ENCODE results near the gene CPA1.
A peak's percentile ranks its signal among the peaks of the same experiment; 100 is the strongest.

CPA1 gene

DNA sequence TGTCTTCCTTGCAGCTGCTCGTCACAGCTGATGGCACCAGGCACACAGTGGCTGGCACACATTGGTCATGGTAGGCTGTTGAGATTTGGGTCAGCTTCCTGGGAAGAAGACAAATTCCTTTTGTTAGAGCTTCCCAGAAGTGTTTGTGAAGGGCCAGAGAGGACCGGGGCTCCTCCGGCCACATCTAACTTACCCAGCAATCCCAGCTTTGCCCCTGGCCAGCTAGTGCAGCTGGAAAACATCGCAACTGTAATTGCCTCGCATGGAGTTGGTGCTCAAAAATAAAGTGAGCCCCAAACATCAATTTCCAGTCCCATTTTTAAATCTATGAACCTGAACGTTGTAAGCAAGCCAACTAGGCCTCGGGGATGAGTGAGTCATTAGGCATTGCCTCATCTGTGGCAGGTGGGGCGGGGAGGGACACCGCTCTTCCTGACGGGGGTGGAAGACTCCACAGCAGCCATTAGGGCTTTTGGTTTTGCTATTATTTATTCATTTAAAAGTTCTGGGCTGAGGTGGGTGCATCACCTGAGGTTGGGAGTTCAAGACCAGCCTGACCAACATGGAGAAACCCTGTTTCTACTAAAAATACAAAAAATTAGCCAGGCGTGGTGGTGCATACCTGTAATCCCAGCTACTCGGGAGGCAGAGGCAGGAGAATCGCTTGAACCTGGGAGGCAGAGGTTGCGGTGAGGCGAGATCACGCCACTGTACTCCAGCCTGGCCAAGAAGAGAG is 23.2 kb upstream of the CPA1 start (continued):
- TF ChIP-seq ZNF626 (tag by site-specific recombination; IDR thresholded peaks at IDR 0.05) (no peak), BCL11A (tag by site-specific recombination; IDR thresholded peaks at IDR 0.05; ENCODE audit: low read depth) (no peak), ZNF214 (tag by site-specific recombination; IDR thresholded peaks at IDR 0.05; ENCODE audit: borderline replicate concordance) (no peak), ZNF624 (tag by site-specific recombination; IDR thresholded peaks at IDR 0.05) (no peak), OVOL3 (tag by site-specific recombination; IDR thresholded peaks at IDR 0.05) (no peak), ZNF37A (tag by site-specific recombination; IDR thresholded peaks at IDR 0.05) (no peak), PRDM1 (tag by site-specific recombination; IDR thresholded peaks at IDR 0.05) (no peak), ZNF239 (tag by site-specific recombination; IDR thresholded peaks at IDR 0.05) (no peak), ZBTB21 (tag by site-specific recombination; IDR thresholded peaks at IDR 0.05) (no peak), ZNF248 (tag by site-specific recombination; IDR thresholded peaks at IDR 0.05) (no peak), ZIC2 (tag by site-specific recombination; IDR thresholded peaks at IDR 0.05) (no peak), ZNF837 (tag by site-specific recombination; IDR thresholded peaks at IDR 0.05) (no peak), KLF8 (tag by site-specific recombination; IDR thresholded peaks at IDR 0.05) (0 out of 2 replicates have a peak, but pooled peaks have one; percentile 48), HOXD13 (CRISPR knock-in tag; IDR thresholded peaks at IDR 0.05; ENCODE audit: borderline replicate concordance) (no peak), ZNF785 (tag by site-specific recombination; IDR thresholded peaks at IDR 0.05) (no peak), ZNF184 (tag by site-specific recombination; IDR thresholded peaks at IDR 0.05) (0 out of 2 replicates have a peak, but pooled peaks have one; percentile 59), ZNF530 (tag by site-specific recombination; IDR thresholded peaks at IDR 0.05; ENCODE audit: low read depth) (no peak), ZNF133 (tag by site-specific recombination; IDR thresholded peaks at IDR 0.05) (no peak), ZBTB20 (tag by site-specific recombination; IDR thresholded peaks at IDR 0.05) (no peak)
- TF ChIP-seq, protein P1, sequence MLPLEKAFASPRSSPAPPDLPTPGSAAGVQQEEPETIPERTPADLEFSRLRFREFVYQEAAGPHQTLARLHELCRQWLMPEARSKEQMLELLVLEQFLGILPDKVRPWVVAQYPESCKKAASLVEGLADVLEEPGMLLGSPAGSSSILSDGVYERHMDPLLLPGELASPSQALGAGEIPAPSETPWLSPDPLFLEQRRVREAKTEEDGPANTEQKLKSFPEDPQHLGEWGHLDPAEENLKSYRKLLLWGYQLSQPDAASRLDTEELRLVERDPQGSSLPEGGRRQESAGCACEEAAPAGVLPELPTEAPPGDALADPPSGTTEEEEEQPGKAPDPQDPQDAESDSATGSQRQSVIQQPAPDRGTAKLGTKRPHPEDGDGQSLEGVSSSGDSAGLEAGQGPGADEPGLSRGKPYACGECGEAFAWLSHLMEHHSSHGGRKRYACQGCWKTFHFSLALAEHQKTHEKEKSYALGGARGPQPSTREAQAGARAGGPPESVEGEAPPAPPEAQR (tag by site-specific recombination; IDR thresholded peaks at IDR 0.05), result no peak
- TF ChIP-seq, protein P2, sequence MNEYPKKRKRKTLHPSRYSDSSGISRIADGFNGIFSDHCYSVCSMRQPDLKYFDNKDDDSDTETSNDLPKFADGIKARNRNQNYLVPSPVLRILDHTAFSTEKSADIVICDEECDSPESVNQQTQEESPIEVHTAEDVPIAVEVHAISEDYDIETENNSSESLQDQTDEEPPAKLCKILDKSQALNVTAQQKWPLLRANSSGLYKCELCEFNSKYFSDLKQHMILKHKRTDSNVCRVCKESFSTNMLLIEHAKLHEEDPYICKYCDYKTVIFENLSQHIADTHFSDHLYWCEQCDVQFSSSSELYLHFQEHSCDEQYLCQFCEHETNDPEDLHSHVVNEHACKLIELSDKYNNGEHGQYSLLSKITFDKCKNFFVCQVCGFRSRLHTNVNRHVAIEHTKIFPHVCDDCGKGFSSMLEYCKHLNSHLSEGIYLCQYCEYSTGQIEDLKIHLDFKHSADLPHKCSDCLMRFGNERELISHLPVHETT (tag by site-specific recombination; IDR thresholded peaks at IDR 0.05), result peak; percentile 16; the same call in 1 of the 2 replicates
- TF ChIP-seq, protein P3, sequence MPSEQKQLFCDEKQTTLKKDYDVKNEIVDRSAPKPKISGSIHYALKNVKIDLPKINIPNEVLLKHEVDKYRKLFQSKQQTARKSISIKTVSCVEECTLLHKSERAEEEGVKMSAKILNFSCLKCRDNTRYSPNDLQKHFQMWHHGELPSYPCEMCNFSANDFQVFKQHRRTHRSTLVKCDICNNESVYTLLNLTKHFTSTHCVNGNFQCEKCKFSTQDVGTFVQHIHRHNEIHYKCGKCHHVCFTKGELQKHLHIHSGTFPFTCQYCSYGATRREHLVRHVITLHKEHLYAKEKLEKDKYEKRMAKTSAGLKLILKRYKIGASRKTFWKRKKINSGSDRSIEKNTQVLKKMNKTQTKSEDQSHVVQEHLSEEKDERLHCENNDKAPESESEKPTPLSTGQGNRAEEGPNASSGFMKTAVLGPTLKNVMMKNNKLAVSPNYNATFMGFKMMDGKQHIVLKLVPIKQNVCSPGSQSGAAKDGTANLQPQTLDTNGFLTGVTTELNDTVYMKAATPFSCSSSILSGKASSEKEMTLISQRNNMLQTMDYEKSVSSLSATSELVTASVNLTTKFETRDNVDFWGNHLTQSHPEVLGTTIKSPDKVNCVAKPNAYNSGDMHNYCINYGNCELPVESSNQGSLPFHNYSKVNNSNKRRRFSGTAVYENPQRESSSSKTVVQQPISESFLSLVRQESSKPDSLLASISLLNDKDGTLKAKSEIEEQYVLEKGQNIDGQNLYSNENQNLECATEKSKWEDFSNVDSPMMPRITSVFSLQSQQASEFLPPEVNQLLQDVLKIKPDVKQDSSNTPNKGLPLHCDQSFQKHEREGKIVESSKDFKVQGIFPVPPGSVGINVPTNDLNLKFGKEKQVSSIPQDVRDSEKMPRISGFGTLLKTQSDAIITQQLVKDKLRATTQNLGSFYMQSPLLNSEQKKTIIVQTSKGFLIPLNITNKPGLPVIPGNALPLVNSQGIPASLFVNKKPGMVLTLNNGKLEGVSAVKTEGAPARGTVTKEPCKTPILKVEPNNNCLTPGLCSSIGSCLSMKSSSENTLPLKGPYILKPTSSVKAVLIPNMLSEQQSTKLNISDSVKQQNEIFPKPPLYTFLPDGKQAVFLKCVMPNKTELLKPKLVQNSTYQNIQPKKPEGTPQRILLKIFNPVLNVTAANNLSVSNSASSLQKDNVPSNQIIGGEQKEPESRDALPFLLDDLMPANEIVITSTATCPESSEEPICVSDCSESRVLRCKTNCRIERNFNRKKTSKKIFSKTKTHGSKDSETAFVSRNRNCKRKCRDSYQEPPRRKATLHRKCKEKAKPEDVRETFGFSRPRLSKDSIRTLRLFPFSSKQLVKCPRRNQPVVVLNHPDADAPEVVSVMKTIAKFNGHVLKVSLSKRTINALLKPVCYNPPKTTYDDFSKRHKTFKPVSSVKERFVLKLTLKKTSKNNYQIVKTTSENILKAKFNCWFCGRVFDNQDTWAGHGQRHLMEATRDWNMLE (tag by site-specific recombination; conservative IDR thresholded peaks at IDR 0.05; ENCODE audit: low read depth), result no peak
- TF ChIP-seq, protein P4, sequence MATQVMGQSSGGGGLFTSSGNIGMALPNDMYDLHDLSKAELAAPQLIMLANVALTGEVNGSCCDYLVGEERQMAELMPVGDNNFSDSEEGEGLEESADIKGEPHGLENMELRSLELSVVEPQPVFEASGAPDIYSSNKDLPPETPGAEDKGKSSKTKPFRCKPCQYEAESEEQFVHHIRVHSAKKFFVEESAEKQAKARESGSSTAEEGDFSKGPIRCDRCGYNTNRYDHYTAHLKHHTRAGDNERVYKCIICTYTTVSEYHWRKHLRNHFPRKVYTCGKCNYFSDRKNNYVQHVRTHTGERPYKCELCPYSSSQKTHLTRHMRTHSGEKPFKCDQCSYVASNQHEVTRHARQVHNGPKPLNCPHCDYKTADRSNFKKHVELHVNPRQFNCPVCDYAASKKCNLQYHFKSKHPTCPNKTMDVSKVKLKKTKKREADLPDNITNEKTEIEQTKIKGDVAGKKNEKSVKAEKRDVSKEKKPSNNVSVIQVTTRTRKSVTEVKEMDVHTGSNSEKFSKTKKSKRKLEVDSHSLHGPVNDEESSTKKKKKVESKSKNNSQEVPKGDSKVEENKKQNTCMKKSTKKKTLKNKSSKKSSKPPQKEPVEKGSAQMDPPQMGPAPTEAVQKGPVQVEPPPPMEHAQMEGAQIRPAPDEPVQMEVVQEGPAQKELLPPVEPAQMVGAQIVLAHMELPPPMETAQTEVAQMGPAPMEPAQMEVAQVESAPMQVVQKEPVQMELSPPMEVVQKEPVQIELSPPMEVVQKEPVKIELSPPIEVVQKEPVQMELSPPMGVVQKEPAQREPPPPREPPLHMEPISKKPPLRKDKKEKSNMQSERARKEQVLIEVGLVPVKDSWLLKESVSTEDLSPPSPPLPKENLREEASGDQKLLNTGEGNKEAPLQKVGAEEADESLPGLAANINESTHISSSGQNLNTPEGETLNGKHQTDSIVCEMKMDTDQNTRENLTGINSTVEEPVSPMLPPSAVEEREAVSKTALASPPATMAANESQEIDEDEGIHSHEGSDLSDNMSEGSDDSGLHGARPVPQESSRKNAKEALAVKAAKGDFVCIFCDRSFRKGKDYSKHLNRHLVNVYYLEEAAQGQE (tag by site-specific recombination; IDR thresholded peaks at IDR 0.05), result no peak
- TF ChIP-seq, protein P5, sequence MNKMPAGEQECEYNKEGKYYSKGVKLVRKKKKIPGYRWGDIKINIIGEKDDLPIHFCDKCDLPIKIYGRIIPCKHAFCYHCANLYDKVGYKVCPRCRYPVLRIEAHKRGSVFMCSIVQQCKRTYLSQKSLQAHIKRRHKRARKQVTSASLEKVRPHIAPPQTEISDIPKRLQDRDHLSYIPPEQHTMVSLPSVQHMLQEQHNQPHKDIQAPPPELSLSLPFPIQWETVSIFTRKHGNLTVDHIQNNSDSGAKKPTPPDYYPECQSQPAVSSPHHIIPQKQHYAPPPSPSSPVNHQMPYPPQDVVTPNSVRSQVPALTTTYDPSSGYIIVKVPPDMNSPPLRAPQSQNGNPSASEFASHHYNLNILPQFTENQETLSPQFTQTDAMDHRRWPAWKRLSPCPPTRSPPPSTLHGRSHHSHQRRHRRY (tag by site-specific recombination; IDR thresholded peaks at IDR 0.05), result no peak
- TF ChIP-seq, protein P6, sequence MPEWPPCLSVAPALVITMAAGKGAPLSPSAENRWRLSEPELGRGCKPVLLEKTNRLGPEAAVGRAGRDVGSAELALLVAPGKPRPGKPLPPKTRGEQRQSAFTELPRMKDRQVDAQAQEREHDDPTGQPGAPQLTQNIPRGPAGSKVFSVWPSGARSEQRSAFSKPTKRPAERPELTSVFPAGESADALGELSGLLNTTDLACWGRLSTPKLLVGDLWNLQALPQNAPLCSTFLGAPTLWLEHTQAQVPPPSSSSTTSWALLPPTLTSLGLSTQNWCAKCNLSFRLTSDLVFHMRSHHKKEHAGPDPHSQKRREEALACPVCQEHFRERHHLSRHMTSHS (tag by site-specific recombination; IDR thresholded peaks at IDR 0.05), result no peak
- TF ChIP-seq, protein P7, sequence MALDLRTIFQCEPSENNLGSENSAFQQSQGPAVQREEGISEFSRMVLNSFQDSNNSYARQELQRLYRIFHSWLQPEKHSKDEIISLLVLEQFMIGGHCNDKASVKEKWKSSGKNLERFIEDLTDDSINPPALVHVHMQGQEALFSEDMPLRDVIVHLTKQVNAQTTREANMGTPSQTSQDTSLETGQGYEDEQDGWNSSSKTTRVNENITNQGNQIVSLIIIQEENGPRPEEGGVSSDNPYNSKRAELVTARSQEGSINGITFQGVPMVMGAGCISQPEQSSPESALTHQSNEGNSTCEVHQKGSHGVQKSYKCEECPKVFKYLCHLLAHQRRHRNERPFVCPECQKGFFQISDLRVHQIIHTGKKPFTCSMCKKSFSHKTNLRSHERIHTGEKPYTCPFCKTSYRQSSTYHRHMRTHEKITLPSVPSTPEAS (tag by site-specific recombination; IDR thresholded peaks at IDR 0.05), result no peak

All from HEK293 (cell line).